Spleen (tissue), 13 donors: ENCODE measurements around the gene HOXA1. TPM values are rescaled to one million over a fixed set of nuclear protein-coding genes. Genes with fewer than 3 reads are reported as not detected.
A peak's percentile ranks its signal among the peaks of the same experiment; 100 is the strongest.

Source experiments
- DNase-seq: peaks from one replicate; pipeline ENCODE4 v3.0.0-alpha.2; 2020
- H3K27ac ChIP-seq, 8 donors: fragments of 200-600 bp; sonication (generic) in 7 of 8; 1 replicate in 4 of 8; 2 replicates in 4 of 8; pipeline versions ENCODE4 v1.5.0 to v1.8.0; 2016 to 2021; ENCODE audit warnings: inconsistent platforms in 4 of 8, mild to moderate bottlenecking in 4 of 8, moderate library complexity in 1 of 8
- H3K27me3 ChIP-seq, 7 donors: fragments of 200-600 bp; sonication (generic) in 6 of 7; replicated peaks in 1 of 7; 1 replicate in 4 of 7; 2 replicates in 3 of 7; pipeline versions ENCODE4 v1.5.0 to v1.8.0; 2016 to 2021; ENCODE audit warnings: inconsistent platforms in 3 of 7, mild to moderate bottlenecking in 1 of 7
- H3K36me3 ChIP-seq, 6 donors: fragments of 200-600 bp; sonication (generic) in 5 of 6; 1 replicate in 4 of 6; 2 replicates in 2 of 6; pipeline versions ENCODE4 v1.5.0 to v1.8.0; 2016 to 2021; ENCODE audit warnings: inconsistent platforms in 2 of 6
- H3K4me1 ChIP-seq, 6 donors: fragments of 200-600 bp; sonication (generic) in 5 of 6; 1 replicate in 3 of 6; 2 replicates in 3 of 6; pipeline versions ENCODE4 v1.5.0 to v1.8.0; 2016 to 2021; ENCODE audit warnings: inconsistent platforms in 3 of 6
- H3K4me3 ChIP-seq, 8 donors: fragments of 200-600 bp; sonication (generic) in 7 of 8; 1 replicate in 4 of 8; 2 replicates in 4 of 8; pipeline versions ENCODE4 v1.5.0 to v1.8.0; 2016 to 2021; ENCODE audit warnings: inconsistent platforms in 4 of 8, mild to moderate bottlenecking in 4 of 8, moderate library complexity in 2 of 8
- H3K9me3 ChIP-seq, 8 donors: fragments of 200-600 bp; sonication (generic) in 7 of 8; 1 replicate in 4 of 8; 2 replicates in 4 of 8; pipeline versions ENCODE4 v1.5.0 to v1.8.0; 2016 to 2021; ENCODE audit warnings: inconsistent platforms in 4 of 8
- POLR2A ChIP-seq, 3 donors: fragments of 450-650 bp; IDR thresholded peaks; one replicate each; pipeline ENCODE4 v1.5.1; 2017; ENCODE audit warnings: antibody characterized with exemption in 3 of 3, mild to moderate bottlenecking in 1 of 3
- POLR2AphosphoS5 ChIP-seq, 3 donors: sonication (generic); formaldehyde crosslinking; IDR thresholded peaks; one replicate each; pipeline ENCODE4 v1.5.1; 2017; ENCODE audit warnings: antibody characterized with exemption in 3 of 3
- WGBS, 5 donors: extraction: QIAGEN DNeasy Blood & Tissue Kit in 3 of 5; methylation state at CpG; one replicate each; pipeline versions ENCODE4 v1.1.5 to v1.1.7; 2013 to 2018; 5-methylcytosine and 5-hydroxymethylcytosine counted together
- intact Hi-C: fragments of 100-400 bp; cut with DNase I; formaldehyde crosslinking; loops from one replicate; pipeline ENCODE4 v1.15.0; 2023; ENCODE audit warnings: low total_unique reads
- long read RNA-seq, 2 donors: transcript quantifications; one replicate each; lab custom pipeline, GENCODE V29; 2026
- polyA plus RNA-seq, 3 donors: library from polyadenylated mRNA; stranded (reverse); fragments of 200-250 nt; gene quantifications; one replicate each; pipeline ENCODE4 v1.2.1, GENCODE V29; 2013
- total RNA-seq, 7 donors: library from RNA; depleted of rRNA in 3 of 7; stranded (reverse); fragments of >200 nt in 3 of 7; fragmentation: NEBNext Ultra II Directional in 4 of 7; extraction: Animal tissue kit (Norgen Biotek cat#: 25700) in 4 of 7; gene quantifications; one replicate each; pipeline versions ENCODE4 v1.1.0 to v1.2.1, GENCODE V29; 2016 to 2021
- TF ChIP-seq, protein P1 (sequence below), 11 experiments: fragments of 200-600 bp in 7 of 11; fragments of 450-650 bp in 4 of 11; sonication (generic) in 4 of 11; IDR thresholded peaks in 8 of 11; conservative IDR thresholded peaks in 3 of 11; 1 replicate in 7 of 11; 2 replicates in 4 of 11; pipeline versions ENCODE4 v1.4.0 to v1.8.0; 2016 to 2021; ENCODE audit warnings: antibody characterized with exemption in 11 of 11, inconsistent platforms in 4 of 11, mild to moderate bottlenecking in 1 of 11
- donor health status: healthy with polysubstance abuse.
- donor health status: DM: no; HTN: no; CAD: no; lungs with moderate emphysema.
- donor health status: DM: no; HTN: no; CAD: no.
- donor health status: Bipolar disorder and iron deficiency.
- donor health status: healthy.
- donor health status: DM: no; HTN: no; CAD: no.
- donor health status: DM: yes; HTN: yes; CAD: no.

HOXA1 gene
- total RNA-seq = 1 to 10 TPM; 1.1 to 4.1 (median 1.7) TPM
- 1 to 10 TPM in 1 of 3 donors, under 1 TPM in 2; 0.33 to 1.3 (median 0.82) TPM for polyA plus RNA-seq
- long read RNA-seq, donor 1 = 0 reads
- long read RNA-seq, donor 2, partial matches to known transcripts = 0 of 1 reads
- long read RNA-seq, donor 2, other reads (novel, unspliced or antisense) = 0 of 1 reads

DNA sequence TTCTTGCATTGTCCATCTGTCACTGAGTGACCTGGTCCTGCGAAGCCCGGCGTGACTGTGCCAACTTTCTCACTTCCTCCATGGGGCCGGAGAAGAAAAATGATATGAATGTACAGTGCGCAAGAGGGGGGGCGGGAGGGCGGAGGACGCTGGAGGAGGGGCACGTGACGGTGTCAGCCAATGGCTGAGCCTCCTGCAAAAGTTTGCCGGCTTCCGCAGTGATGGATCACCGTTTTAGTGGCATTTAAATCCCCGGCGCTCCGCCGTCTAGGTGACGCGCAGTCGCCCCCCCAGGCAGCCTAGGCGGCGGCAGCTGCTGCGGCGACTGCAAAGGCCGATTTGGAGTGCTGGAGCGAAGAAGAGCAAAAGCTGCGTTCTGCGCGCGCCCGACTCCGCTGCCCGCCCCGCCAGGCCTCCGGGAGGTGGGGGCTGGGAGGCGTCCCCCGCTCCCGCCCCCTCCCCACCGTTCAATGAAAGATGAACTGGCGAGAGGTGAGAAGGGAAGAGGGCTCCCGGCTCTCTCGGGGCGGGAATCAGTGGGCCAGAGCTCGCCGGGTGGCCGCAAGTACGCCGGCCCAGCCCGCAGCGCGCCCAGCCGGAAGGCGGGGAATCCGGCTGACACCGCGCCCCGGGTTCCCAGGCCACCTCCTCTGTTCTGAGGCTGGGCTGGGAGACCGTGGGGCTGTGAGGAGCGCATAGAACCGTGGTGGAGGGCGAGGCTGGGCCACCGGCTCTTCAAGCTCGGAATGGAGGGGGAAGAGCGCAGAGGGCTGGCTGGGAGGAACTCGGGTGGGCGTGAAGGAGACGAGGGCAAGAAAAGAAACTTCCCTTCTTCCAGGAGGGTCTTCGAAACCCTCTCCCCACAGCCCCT lies at the start of gene HOXA1:
Gene HOXA1, minus strand, starts transcription at position 104 of the 871 bp plus-strand sequence. Its CDS starts 88 bp downstream, at position 16.
- intact Hi-C loops = loop anchor here (10.0 kb wide), 1 partner anchor 241 kb away; no protein-coding TSS in a partner anchor
- Histone ChIP-seq H3K27me3 (peaks cover 0 to 98% (median 12%) of the 10 kb centered on the region in 7 donors), H3K36me3 (peaks cover 0 to 24% (median 0%) of the 10 kb centered on the region in 6 donors), H3K4me1 (peaks cover 21 to 69% (median 47%) of the 10 kb centered on the region in 6 donors), H3K9me3 (no peaks in the 10 kb centered on the region), H3K27ac (peak within 1 kb of the TSS; percentile 78 to 97 (median 94)), H3K4me3 (peak within 1 kb of the TSS; percentile 70 to 97 (median 92))
- peak; percentile 95 for DNase-seq
- 0 to 1% (median 1%) methylated on average over 54 to 68 of the region's 68 CpGs for WGBS, 5 donors
- TF ChIP-seq POLR2A (IDR thresholded peaks at IDR 0.05) (peak in 2 of 3 donors; percentile 42 to 86), POLR2AphosphoS5 (IDR thresholded peaks at IDR 0.05) (peak; percentile 86 to 95 (median 91))
- TF ChIP-seq, protein P1, sequence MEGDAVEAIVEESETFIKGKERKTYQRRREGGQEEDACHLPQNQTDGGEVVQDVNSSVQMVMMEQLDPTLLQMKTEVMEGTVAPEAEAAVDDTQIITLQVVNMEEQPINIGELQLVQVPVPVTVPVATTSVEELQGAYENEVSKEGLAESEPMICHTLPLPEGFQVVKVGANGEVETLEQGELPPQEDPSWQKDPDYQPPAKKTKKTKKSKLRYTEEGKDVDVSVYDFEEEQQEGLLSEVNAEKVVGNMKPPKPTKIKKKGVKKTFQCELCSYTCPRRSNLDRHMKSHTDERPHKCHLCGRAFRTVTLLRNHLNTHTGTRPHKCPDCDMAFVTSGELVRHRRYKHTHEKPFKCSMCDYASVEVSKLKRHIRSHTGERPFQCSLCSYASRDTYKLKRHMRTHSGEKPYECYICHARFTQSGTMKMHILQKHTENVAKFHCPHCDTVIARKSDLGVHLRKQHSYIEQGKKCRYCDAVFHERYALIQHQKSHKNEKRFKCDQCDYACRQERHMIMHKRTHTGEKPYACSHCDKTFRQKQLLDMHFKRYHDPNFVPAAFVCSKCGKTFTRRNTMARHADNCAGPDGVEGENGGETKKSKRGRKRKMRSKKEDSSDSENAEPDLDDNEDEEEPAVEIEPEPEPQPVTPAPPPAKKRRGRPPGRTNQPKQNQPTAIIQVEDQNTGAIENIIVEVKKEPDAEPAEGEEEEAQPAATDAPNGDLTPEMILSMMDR (IDR thresholded peaks at IDR 0.05 in 8 of 11, conservative IDR thresholded peaks at IDR 0.05 in 3 of 11) = no peak

DNA sequence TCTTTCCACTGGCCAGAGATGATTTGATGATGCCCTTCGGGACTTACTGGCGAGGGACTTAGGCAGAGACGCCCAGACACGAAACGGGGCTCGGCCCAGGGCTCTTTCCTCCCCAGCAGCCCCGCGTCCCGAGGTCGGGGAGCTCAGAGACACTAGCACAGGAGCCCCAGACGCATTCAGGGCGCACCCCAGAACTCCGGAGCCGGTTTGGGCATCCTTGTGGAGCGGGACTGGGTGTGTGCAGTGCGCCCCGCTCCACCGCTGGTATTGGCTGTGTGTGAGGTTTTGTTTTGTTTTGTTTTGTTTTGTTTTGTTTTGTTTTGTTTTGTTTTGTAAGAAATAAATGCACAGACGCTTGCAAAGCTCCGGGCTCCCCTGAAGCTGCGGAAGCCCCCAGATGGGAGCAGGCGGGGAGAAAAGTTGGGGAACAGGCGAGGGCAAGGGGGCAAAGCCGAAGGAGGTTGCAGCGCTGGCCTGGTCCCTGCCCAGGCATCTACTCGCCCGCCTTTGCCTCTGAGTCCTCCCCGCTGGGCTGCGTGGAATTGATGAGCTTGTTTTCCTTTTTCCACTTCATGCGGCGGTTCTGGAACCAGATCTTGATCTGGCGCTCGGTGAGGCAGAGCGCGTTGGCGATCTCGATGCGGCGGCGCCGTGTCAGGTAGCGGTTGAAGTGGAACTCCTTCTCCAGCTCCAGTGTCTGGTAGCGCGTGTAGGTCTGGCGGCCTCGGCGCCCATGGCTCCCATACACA lies 49.5 kb upstream of the HOXA1 start:
- peaks cover 8 to 53% (median 23%) of the 10 kb centered on the region in 6 donors for H3K4me1 ChIP-seq
- 81 to 87% (median 86%) methylated on average over 41 to 47 of the region's 47 CpGs for WGBS, 5 donors
- H3K36me3 ChIP-seq = no peaks in the 10 kb centered on the region
- DNase-seq = peak; percentile 71
- H3K4me3 ChIP-seq = no peak overlapping the region
- H3K27ac ChIP-seq = no peak overlapping the region
- no peak for TF ChIP-seq POLR2AphosphoS5 (IDR thresholded peaks at IDR 0.05)
- no peak for TF ChIP-seq POLR2A (IDR thresholded peaks at IDR 0.05)
- TF ChIP-seq, protein P1 (IDR thresholded peaks at IDR 0.05 in 8 of 11, conservative IDR thresholded peaks at IDR 0.05 in 3 of 11) = no peak
- intact Hi-C loops = no loop called here
- H3K27me3 ChIP-seq = peaks cover 0 to 93% (median 52%) of the 10 kb centered on the region in 7 donors
- no peaks in the 10 kb centered on the region for H3K9me3 ChIP-seq

DNA sequence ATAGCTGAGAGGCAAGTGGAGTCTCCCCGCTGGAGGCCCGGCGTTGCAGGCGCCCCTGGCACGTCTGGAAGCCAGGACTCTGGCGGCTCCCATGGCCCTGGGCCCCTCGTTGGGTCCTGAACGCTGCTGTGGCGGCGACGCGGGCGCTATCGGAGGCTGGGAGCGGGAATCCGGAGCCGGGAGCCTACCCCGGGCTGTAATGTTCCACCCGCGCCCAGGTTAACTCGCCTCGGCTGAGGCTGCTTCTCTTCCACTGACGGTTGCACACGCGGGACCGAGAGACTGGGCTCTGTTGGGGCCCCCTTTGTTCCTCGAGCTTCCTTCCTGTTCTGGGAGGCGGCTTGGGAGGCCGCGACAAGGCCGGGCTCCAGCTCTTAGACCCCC lies 49.0 kb upstream of the HOXA1 start:
- Histone ChIP-seq H3K36me3 (no peaks in the 10 kb centered on the region), H3K9me3 (no peaks in the 10 kb centered on the region), H3K4me1 (peaks cover 8 to 47% (median 20%) of the 10 kb centered on the region in 6 donors), H3K27ac (no peak overlapping the region), H3K4me3 (no peak overlapping the region), H3K27me3 (peaks cover 0 to 88% (median 46%) of the 10 kb centered on the region in 7 donors)
- DNase-seq = peak; percentile 76
- intact Hi-C loops = no loop called here
- 58 to 67% (median 60%) methylated on average over 20 to 31 of the region's 31 CpGs for WGBS, 5 donors
- TF ChIP-seq, protein P1 (IDR thresholded peaks at IDR 0.05 in 8 of 11, conservative IDR thresholded peaks at IDR 0.05 in 3 of 11) = no peak
- no peak for TF ChIP-seq POLR2A (IDR thresholded peaks at IDR 0.05)
